Liver (tissue), 9 donors: ENCODE results near the gene SCAF1. TPM values are rescaled to one million over a fixed set of nuclear protein-coding genes. Genes with fewer than 3 reads are reported as not detected.

Experiments
- DNase-seq: peaks from one replicate; pipeline ENCODE4 v3.0.0-alpha.2; 2017; ENCODE audit warnings: low spot score
- H3K27ac ChIP-seq, 2 donors: one replicate each; pipeline ENCODE4 v1.7.0; 2013; ENCODE audit warnings: inconsistent platforms in 2 of 2, low read length in 2 of 2, control low read depth in 1 of 2, low read depth in 1 of 2, mild to moderate bottlenecking in 1 of 2
- H3K27me3 ChIP-seq, 4 donors: one replicate each; pipeline versions ENCODE4 v1.6.1 to v1.7.0; 2013; ENCODE audit warnings: low read length in 3 of 4, inconsistent platforms in 1 of 4, mild to moderate bottlenecking in 1 of 4, moderate library complexity in 1 of 4; ENCODE audit not compliant: control insufficient read depth in 4 of 4, insufficient read depth in 4 of 4
- H3K36me3 ChIP-seq, 4 donors: one replicate each; pipeline versions ENCODE4 v1.6.1 to v1.7.0; 2013; ENCODE audit warnings: low read length in 3 of 4, mild to moderate bottlenecking in 3 of 4, low read depth in 1 of 4, moderate library complexity in 1 of 4; ENCODE audit not compliant: control insufficient read depth in 4 of 4, insufficient read depth in 3 of 4
- H3K4me1 ChIP-seq, 4 donors: one replicate each; pipeline versions ENCODE4 v1.6.1 to v1.7.0; 2013; ENCODE audit warnings: low read length in 3 of 4, mild to moderate bottlenecking in 3 of 4, moderate library complexity in 1 of 4; ENCODE audit not compliant: control insufficient read depth in 4 of 4, insufficient read depth in 4 of 4
- H3K4me3 ChIP-seq, 3 donors: one replicate each; pipeline versions ENCODE4 v1.6.1 to v1.7.0; 2013; ENCODE audit warnings: low read length in 3 of 3, control low read depth in 1 of 3, low read depth in 1 of 3, mild to moderate bottlenecking in 1 of 3
- H3K9ac ChIP-seq, 2 donors: one replicate each; pipeline ENCODE4 v1.7.0; 2013; ENCODE audit warnings: low read length in 2 of 2, mild to moderate bottlenecking in 2 of 2, moderate library complexity in 2 of 2, control low read depth in 1 of 2, low read depth in 1 of 2
- H3K9me3 ChIP-seq, 4 donors: one replicate each; pipeline versions ENCODE4 v1.6.1 to v1.7.0; 2013; ENCODE audit warnings: low read length in 3 of 4; ENCODE audit not compliant: control insufficient read depth in 4 of 4
- EGR1 ChIP-seq, 2 donors: IDR thresholded peaks; 2 replicates each; pipeline ENCODE4 v1.6.1; 2016 to 2018; ENCODE audit warnings: antibody characterized with exemption in 2 of 2, low read depth in 2 of 2
- FOXA1 ChIP-seq: IDR thresholded peaks from 2 replicates; pipeline ENCODE4 v1.6.1; 2016; ENCODE audit warnings: antibody characterized with exemption
- FOXA2 ChIP-seq: IDR thresholded peaks from 2 replicates; pipeline ENCODE4 v1.6.1; 2016; ENCODE audit warnings: antibody characterized with exemption
- GABPA ChIP-seq, 2 donors: IDR thresholded peaks in 1 of 2; conservative IDR thresholded peaks in 1 of 2; 2 replicates each; pipeline ENCODE4 v1.6.1; 2016; ENCODE audit warnings: antibody characterized with exemption in 2 of 2, mild to moderate bottlenecking in 1 of 2, moderate library complexity in 1 of 2
- HNF4A ChIP-seq, 2 donors: conservative IDR thresholded peaks; 2 replicates each; pipeline ENCODE4 v1.6.1; 2016; ENCODE audit warnings: antibody characterized with exemption in 2 of 2, mild to moderate bottlenecking in 2 of 2
- HNF4G ChIP-seq: IDR thresholded peaks from 2 replicates; pipeline ENCODE4 v1.6.1; 2016; ENCODE audit warnings: antibody characterized with exemption
- JUND ChIP-seq, 2 donors: IDR thresholded peaks; 2 replicates each; pipeline ENCODE4 v1.6.1; 2016; ENCODE audit warnings: antibody characterized with exemption in 2 of 2
- NR2F2 ChIP-seq: IDR thresholded peaks from 2 replicates; pipeline ENCODE4 v1.6.1; 2016; ENCODE audit warnings: antibody characterized with exemption
- RAD21 ChIP-seq, 2 donors: IDR thresholded peaks; 2 replicates each; pipeline ENCODE4 v1.6.1; 2016; ENCODE audit warnings: antibody characterized with exemption in 2 of 2, mild to moderate bottlenecking in 2 of 2
- RXRA ChIP-seq, 2 donors: IDR thresholded peaks; 2 replicates each; pipeline ENCODE4 v1.6.1; 2017 to 2018; ENCODE audit warnings: antibody characterized with exemption in 2 of 2, mild to moderate bottlenecking in 1 of 2
- SP1 ChIP-seq: IDR thresholded peaks from 2 replicates; pipeline ENCODE4 v1.6.1; 2018; ENCODE audit warnings: antibody characterized with exemption, mild to moderate bottlenecking
- TAF1 ChIP-seq: conservative IDR thresholded peaks from 2 replicates; pipeline ENCODE4 v1.6.1; 2016; ENCODE audit warnings: antibody characterized with exemption, mild to moderate bottlenecking
- YY1 ChIP-seq: IDR thresholded peaks from 2 replicates; pipeline ENCODE4 v1.6.1; 2016; ENCODE audit warnings: antibody characterized with exemption, mild to moderate bottlenecking
- WGBS: extraction: QIAGEN DNeasy Blood & Tissue Kit; methylation state at CpG from one replicate; pipeline ENCODE4 v1.1.7; 2013; 5-methylcytosine and 5-hydroxymethylcytosine counted together
- polyA plus RNA-seq, 2 donors: library from polyadenylated mRNA; stranded (reverse) in 1 of 2; unstranded in 1 of 2; fragments of 200-250 nt in 1 of 2; fragments of >200 nt in 1 of 2; fragmentation: Nextera tagmentation in 1 of 2; extraction: Ambion mirVana in 1 of 2; gene quantifications; one replicate each; pipeline versions ENCODE4 v1.2.1 to v1.2.3, GENCODE V29; 2013 to 2015
- total RNA-seq, 2 donors: library from RNA; depleted of rRNA; stranded (reverse); fragments of >200 nt; gene quantifications; one replicate each; pipeline ENCODE4 v1.2.3, GENCODE V29; 2014
- TF ChIP-seq, protein P1 (sequence below): IDR thresholded peaks from 2 replicates; pipeline ENCODE4 v1.6.1; 2016; ENCODE audit warnings: antibody characterized with exemption
- TF ChIP-seq, protein P2 (sequence below): IDR thresholded peaks from 2 replicates; pipeline ENCODE4 v1.6.1; 2016; ENCODE audit warnings: antibody characterized with exemption
- TF ChIP-seq, protein P3 (sequence below): IDR thresholded peaks from 2 replicates; pipeline ENCODE4 v1.6.1; 2016; ENCODE audit warnings: antibody characterized with exemption
- TF ChIP-seq, protein P4 (sequence below): fragments of 150-350 bp; IDR thresholded peaks from 2 replicates; pipeline ENCODE4 v1.5.1; 2017; ENCODE audit warnings: improper control_type of control experiment, low read depth, low read length; ENCODE audit not compliant: missing input control
- TF ChIP-seq, protein P5 (sequence below): IDR thresholded peaks from 2 replicates; pipeline ENCODE4 v1.6.1; 2016; ENCODE audit warnings: antibody characterized with exemption, mild to moderate bottlenecking
- donor health status: healthy.
- donor health status: healthy.
- donor health status: healthy.
- donor health status: healthy.
- donor health status: healthy.

Gene SCAF1
- total and polyA plus RNA-seq, 4 donors = 4.6 to 17.6 (median 9.9) TPM

DNA sequence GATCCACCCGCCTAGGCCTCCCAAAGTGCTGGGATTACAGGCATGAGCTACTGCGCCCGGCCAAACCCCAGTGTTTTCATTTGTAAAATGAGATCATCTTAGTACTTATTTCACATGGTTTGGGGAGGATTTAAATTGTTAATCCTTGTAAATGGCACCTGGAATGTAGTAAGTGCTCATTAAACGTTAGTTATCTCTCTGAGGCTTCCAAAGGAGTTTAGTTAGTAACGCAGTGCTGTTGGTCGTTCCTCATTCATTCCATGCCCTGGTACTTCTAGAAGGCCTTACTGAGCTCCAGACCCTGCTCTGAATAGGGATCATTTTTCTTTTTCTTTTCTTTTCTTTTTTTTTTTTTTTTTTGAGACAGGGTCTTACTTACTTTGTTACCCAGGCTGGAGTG lies 54.1 kb downstream of the SCAF1 start:
- no peaks in the 10 kb centered on the region for H3K27me3 ChIP-seq
- H3K27ac ChIP-seq = no peak overlapping the region
- H3K4me3 ChIP-seq = no peak overlapping the region
- H3K36me3 ChIP-seq = no peaks in the 10 kb centered on the region
- 85% methylated on average over 6 of the region's 6 CpGs for WGBS
- H3K9me3 ChIP-seq = no peaks in the 10 kb centered on the region
- TF ChIP-seq RAD21 (IDR thresholded peaks at IDR 0.05) (no peak), RXRA (IDR thresholded peaks at IDR 0.05) (no peak), HNF4A (conservative IDR thresholded peaks at IDR 0.05) (no peak), JUND (IDR thresholded peaks at IDR 0.05) (no peak), FOXA2 (no peak), HNF4G (no peak), NR2F2 (no peak), SP1 (no peak), EGR1 (IDR thresholded peaks at IDR 0.05; ENCODE audit: low read depth in 2 of 2) (no peak), FOXA1 (no peak), TAF1 (no peak), GABPA (IDR thresholded peaks at IDR 0.05 in 1 of 2, conservative IDR thresholded peaks at IDR 0.05 in 1 of 2) (no peak), YY1 (no peak)
- TF ChIP-seq, protein P1, sequence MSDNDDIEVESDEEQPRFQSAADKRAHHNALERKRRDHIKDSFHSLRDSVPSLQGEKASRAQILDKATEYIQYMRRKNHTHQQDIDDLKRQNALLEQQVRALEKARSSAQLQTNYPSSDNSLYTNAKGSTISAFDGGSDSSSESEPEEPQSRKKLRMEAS = no peak
- TF ChIP-seq, protein P2, sequence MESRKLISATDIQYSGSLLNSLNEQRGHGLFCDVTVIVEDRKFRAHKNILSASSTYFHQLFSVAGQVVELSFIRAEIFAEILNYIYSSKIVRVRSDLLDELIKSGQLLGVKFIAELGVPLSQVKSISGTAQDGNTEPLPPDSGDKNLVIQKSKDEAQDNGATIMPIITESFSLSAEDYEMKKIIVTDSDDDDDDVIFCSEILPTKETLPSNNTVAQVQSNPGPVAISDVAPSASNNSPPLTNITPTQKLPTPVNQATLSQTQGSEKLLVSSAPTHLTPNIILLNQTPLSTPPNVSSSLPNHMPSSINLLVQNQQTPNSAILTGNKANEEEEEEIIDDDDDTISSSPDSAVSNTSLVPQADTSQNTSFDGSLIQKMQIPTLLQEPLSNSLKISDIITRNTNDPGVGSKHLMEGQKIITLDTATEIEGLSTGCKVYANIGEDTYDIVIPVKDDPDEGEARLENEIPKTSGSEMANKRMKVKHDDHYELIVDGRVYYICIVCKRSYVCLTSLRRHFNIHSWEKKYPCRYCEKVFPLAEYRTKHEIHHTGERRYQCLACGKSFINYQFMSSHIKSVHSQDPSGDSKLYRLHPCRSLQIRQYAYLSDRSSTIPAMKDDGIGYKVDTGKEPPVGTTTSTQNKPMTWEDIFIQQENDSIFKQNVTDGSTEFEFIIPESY = no peak
- TF ChIP-seq, protein P3, sequence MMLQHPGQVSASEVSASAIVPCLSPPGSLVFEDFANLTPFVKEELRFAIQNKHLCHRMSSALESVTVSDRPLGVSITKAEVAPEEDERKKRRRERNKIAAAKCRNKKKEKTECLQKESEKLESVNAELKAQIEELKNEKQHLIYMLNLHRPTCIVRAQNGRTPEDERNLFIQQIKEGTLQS = no peak
- TF ChIP-seq, protein P4, sequence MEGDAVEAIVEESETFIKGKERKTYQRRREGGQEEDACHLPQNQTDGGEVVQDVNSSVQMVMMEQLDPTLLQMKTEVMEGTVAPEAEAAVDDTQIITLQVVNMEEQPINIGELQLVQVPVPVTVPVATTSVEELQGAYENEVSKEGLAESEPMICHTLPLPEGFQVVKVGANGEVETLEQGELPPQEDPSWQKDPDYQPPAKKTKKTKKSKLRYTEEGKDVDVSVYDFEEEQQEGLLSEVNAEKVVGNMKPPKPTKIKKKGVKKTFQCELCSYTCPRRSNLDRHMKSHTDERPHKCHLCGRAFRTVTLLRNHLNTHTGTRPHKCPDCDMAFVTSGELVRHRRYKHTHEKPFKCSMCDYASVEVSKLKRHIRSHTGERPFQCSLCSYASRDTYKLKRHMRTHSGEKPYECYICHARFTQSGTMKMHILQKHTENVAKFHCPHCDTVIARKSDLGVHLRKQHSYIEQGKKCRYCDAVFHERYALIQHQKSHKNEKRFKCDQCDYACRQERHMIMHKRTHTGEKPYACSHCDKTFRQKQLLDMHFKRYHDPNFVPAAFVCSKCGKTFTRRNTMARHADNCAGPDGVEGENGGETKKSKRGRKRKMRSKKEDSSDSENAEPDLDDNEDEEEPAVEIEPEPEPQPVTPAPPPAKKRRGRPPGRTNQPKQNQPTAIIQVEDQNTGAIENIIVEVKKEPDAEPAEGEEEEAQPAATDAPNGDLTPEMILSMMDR = no peak
- TF ChIP-seq, protein P5, sequence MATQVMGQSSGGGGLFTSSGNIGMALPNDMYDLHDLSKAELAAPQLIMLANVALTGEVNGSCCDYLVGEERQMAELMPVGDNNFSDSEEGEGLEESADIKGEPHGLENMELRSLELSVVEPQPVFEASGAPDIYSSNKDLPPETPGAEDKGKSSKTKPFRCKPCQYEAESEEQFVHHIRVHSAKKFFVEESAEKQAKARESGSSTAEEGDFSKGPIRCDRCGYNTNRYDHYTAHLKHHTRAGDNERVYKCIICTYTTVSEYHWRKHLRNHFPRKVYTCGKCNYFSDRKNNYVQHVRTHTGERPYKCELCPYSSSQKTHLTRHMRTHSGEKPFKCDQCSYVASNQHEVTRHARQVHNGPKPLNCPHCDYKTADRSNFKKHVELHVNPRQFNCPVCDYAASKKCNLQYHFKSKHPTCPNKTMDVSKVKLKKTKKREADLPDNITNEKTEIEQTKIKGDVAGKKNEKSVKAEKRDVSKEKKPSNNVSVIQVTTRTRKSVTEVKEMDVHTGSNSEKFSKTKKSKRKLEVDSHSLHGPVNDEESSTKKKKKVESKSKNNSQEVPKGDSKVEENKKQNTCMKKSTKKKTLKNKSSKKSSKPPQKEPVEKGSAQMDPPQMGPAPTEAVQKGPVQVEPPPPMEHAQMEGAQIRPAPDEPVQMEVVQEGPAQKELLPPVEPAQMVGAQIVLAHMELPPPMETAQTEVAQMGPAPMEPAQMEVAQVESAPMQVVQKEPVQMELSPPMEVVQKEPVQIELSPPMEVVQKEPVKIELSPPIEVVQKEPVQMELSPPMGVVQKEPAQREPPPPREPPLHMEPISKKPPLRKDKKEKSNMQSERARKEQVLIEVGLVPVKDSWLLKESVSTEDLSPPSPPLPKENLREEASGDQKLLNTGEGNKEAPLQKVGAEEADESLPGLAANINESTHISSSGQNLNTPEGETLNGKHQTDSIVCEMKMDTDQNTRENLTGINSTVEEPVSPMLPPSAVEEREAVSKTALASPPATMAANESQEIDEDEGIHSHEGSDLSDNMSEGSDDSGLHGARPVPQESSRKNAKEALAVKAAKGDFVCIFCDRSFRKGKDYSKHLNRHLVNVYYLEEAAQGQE = no peak
- H3K4me1 ChIP-seq = peaks cover 0 to 6% (median 0%) of the 10 kb centered on the region in 4 donors
- no peak overlapping the region for H3K9ac ChIP-seq
- DNase-seq = no peak

DNA sequence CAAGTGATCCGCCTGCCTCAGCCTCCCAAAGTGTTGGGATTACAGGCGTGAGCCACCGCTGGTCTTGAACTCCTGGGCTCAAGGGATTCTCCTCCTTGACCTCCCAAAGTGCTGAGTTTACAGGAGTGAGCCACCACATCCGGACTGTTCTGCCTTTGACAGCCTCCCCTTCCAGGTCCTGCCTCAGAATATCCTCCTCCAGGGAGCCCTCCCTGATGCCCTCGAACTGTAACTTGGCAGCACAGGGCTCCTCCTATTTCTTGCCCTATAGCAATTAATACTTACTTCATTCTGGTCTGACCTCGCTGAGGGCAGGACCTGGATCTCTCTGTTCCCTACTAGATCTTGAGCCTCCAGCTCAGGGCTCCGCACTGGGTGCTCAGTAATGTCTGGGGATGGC lies 54.9 kb downstream of the SCAF1 start:
- TF ChIP-seq NR2F2 (no peak), SP1 (no peak), TAF1 (no peak), HNF4G (no peak), FOXA2 (no peak), RAD21 (IDR thresholded peaks at IDR 0.05) (no peak), HNF4A (conservative IDR thresholded peaks at IDR 0.05) (no peak)
- TF ChIP-seq, protein P1 = no peak
- H3K36me3 ChIP-seq = no peaks in the 10 kb centered on the region
- no peaks in the 10 kb centered on the region for H3K9me3 ChIP-seq
- no peak overlapping the region for H3K9ac ChIP-seq
- no peak overlapping the region for H3K4me3 ChIP-seq
- H3K27me3 ChIP-seq = no peaks in the 10 kb centered on the region
- DNase-seq = no peak
- H3K27ac ChIP-seq = no peak overlapping the region
- H3K4me1 ChIP-seq = no peaks in the 10 kb centered on the region
- WGBS = 92% methylated on average over 7 of the region's 7 CpGs
